Measurements from ENCODE around the gene IL31.

The IL31 gene

GRCh38 chr12:122133192-122133950 lies 40.6 kb downstream of the IL31 start:
- in situ Hi-C loops (cut with MboI; ENCODE audit: low sequenced_read_pairs), result no loop called here

GRCh38 chr12:122130150-122130549 lies 43.9 kb downstream of the IL31 start:
- in situ Hi-C loops (cut with MboI; ENCODE audit: low sequenced_read_pairs), result no loop called here

GRCh38 chr12:122129131-122129530 lies 44.9 kb downstream of the IL31 start:
- in situ Hi-C loops (cut with MboI; ENCODE audit: low sequenced_read_pairs), result no loop called here

- in situ Hi-C loops (cut with MboI; ENCODE audit: low sequenced_read_pairs), result no loop called here
These were observed 45.5 kb downstream of the IL31 start for GRCh38 chr12:122128481-122128880.

GRCh38 chr12:122127839-122128238 lies 46.2 kb downstream of the IL31 start:
- in situ Hi-C loops (cut with MboI; ENCODE audit: low sequenced_read_pairs), result no loop called here

DNA sequence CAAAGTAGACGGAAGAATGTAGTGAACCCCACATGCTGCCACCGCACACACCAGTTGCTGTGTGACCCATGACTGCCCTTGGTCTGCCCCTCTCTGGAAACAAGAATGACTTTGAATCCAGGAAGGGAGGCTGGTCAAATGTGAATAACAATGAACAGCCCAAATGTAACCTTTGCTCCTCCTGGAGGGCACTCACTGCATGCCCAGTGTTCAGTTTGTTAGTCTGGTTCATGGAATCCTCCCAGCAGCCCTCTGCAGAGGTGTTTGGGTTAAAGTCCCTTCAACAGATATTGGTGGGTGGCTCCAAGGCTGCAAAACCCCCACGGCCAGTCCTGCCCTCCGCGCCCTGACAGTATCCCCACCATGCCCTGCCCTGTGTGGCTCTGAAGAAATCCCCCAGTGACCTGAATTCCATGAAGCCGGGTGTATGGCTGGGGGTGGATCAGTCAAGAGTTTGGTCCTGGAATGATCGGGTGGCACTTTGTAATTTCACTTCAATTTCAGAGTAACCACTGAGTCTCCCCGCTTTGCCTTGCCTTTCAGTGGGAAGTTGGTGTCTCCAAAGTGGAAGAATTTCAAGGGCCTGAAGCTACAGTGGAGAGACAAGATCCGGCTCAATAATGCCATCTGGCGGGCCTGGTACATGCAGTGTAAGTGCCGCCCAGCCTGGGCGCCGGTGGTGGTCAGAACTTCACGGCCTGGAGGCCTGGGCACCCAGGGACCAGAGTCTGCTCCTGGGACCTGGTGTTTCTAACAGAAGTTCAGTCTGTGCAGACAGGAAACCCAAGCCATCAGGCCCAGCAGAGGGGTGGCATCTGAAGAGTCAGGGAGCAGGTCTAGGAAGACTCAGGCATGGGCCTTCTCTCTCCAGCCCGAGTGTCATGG lies 47.1 kb downstream of the IL31 start:
- in situ Hi-C loops (cut with MboI; ENCODE audit: low sequenced_read_pairs), result no loop called here

- in situ Hi-C loops (cut with MboI; ENCODE audit: low sequenced_read_pairs), result no loop called here
These were observed 47.7 kb downstream of the IL31 start for GRCh38 chr12:122126342-122126635.

- in situ Hi-C loops (cut with MboI; ENCODE audit: low sequenced_read_pairs), result no loop called here
These were observed 48.3 kb downstream of the IL31 start for GRCh38 chr12:122125452-122126341.

DNA sequence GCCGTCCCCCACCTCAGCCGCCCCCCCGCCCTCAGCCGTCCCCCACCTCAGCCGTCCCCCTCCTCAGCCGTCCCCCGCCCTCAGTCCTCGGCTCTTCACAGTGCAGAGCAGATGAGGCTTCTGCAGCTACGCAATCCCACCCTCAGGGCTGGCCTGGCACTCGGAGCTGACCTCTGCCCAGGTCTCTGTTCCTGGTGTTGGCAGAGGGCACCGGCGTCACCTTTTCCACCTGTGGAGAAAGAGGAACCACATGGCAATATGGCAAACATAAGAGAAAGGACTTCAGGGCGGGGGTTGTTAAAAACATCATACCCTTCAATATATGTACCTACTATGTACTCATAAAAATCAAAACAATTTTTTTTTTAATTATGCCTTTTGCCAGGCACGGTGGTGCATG lies 49.7 kb downstream of the IL31 start:
- in situ Hi-C loops (cut with MboI; ENCODE audit: low sequenced_read_pairs), result loop anchor here (5.0 kb wide), 1 partner anchor 67 kb away; no protein-coding TSS in a partner anchor

DNA sequence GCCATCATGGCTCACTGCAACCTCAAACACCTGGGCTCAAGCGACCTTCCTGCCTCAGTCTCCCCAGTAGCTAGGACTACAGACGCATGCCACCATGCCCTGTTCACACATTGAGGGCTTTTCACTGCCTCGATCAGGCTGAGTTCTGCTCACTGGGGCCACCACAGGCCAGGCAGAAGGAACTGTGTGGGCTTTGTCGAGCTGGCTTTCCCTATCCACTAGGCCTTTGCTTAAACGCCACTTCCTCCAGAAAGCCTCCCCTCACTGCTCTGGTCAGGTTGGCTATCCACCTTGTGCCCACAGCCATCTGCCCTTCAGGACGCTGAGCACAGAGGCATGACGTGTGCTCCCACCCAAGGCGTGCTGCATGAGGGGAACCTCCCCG lies 50.3 kb downstream of the IL31 start:
- in situ Hi-C loops (cut with MboI; ENCODE audit: low sequenced_read_pairs), result loop anchor here (5.0 kb wide), 1 partner anchor 66 kb away; no protein-coding TSS in a partner anchor

DNA sequence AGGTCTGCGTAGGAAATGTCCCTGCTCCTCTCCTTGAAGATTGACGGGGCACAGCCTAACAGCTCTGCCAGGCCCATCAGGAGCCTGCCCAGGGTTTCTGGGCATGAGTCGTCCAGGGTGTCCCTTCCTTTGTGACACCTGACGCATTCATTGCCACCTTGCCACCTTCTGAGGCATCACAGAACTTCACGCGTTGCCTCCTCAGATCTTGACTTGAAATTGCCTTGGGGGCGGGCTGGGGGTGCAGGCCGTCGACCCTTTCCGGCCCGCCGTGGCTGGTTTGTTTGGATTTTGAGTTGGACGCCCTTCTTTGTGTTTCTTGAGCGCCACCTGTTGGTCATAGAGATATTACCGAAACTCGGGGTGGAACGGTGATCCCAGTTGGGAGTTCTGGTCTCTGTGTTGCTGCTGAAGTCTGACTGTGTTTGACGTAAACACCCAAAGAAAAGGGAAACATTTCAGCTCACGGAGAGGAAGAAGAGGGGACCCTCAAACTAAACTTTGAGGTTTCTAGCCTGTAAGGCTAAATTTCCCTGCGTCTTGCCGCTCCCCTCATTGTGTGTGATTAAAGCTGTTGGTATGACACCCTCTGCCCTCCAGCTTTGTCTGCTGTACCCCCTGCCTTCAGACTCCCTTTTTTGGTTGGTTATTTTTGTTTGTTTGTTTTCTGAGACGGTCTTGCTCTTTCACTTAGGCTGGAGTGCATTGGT lies 50.8 kb downstream of the IL31 start:
- in situ Hi-C loops (cut with MboI; ENCODE audit: low sequenced_read_pairs), result loop anchor here (5.0 kb wide), 1 partner anchor 66 kb away; no protein-coding TSS in a partner anchor
